Astrocyte (in vitro differentiated cells and primary cell): ENCODE results near the gene TCEA2.

Experiments used
- EZH2 ChIP-seq: IDR thresholded peaks from 2 replicates; pipeline ENCODE4 v1.6.1; 2012; ENCODE audit warnings: mild to moderate bottlenecking, low read length, inconsistent platforms; ENCODE audit not compliant: insufficient read depth
- TF ChIP-seq, protein P1 (sequence below): IDR thresholded peaks from 2 replicates; pipeline ENCODE4 v1.5.1; 2011; ENCODE audit warnings: low read depth, mild to moderate bottlenecking, inconsistent platforms, low read length, moderate library complexity; ENCODE audit not compliant: insufficient read depth

DNA sequence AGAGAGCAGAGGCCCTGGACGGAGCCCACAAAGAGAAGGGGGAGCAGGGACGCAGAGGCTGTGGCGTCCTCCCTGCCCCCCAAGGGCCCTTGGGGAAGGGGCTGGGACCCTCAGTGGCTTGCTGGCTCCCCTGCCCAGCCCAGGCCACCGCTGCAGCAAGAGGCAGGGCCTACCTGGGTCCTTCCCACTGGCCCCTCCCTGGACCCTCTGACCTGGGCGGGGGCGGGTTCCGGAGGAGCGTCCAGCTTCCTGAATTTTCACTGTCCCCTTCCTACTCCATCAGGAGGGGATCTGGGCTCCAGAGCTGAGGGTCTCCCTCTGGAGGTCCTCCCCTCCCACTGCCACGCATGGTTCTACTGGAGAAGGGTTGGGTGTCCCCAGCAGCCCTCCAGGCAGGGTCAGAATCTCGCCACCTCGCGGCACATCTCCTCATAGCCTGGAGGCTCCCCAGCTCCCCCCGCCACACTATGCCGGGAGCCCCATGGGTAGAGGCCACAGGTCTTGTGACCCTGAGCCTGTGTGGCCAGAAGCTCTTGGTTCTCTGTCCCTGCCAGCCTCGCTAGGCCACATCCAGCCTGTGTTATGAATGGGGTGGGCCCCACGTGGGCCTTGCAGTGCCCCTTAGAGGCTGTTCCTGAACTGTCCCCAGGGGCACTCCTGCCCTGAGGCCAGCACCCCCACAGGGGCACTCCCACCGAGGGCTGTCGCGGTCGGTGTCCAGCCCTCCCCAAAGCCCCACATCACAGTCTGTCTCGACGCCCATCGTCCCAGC lies 12.6 kb upstream of the TCEA2 start:
- no peak for TF ChIP-seq EZH2
- TF ChIP-seq, protein P1, sequence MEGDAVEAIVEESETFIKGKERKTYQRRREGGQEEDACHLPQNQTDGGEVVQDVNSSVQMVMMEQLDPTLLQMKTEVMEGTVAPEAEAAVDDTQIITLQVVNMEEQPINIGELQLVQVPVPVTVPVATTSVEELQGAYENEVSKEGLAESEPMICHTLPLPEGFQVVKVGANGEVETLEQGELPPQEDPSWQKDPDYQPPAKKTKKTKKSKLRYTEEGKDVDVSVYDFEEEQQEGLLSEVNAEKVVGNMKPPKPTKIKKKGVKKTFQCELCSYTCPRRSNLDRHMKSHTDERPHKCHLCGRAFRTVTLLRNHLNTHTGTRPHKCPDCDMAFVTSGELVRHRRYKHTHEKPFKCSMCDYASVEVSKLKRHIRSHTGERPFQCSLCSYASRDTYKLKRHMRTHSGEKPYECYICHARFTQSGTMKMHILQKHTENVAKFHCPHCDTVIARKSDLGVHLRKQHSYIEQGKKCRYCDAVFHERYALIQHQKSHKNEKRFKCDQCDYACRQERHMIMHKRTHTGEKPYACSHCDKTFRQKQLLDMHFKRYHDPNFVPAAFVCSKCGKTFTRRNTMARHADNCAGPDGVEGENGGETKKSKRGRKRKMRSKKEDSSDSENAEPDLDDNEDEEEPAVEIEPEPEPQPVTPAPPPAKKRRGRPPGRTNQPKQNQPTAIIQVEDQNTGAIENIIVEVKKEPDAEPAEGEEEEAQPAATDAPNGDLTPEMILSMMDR: no peak
